Measurements from ENCODE around the gene LCN6. TPM values are rescaled to one million over a fixed set of nuclear protein-coding genes. Genes with fewer than 3 reads are reported as not detected.

The LCN6 gene
- total and polyA plus RNA-seq, 10 of the 15 experiments (the other 5 are each of a cell fraction or from before 2014, with no cell fraction given): not detected

DNA sequence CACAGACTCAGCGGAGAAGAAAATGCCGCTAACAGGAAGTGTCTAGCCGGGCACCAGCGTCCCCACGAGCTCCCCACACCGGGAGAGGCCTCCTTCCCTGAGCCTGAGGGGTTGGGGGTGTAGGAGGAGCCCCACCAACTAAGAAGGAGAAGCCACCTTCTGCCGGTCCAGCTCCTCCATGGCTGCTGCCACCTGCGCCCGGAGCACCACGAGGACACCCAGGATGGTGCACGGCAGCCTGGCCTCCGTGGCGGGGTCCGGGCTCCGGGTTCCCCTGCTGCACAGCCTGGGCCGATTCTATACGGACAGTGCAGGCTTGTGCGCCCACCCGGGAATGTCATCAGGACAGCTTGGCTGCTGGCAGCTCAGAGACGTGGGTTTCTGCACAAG lies 9.4 kb upstream of the LCN6 start:
- H2AFZ ChIP-seq (ENCODE audit: control insufficient read depth, low read depth, low read length): no peak overlapping the region
- no peaks in the 10 kb centered on the region for H3K4me1 ChIP-seq (ENCODE audit: control insufficient read depth, insufficient read depth, low read length)
- ChIA-PET CTCF (interaction anchor here (0.6 to 2.3 kb wide), 6 partner anchors 15 to 86 kb away, joined by 3 to 8 read pairs (median 4); no protein-coding TSS in a partner anchor), SMC1A (ENCODE audit: uncharacterized antibody, unreplicated experiment) (interaction anchor here (1.5 kb wide), 1 partner anchor 31 kb away, joined by 3 read pairs; no protein-coding TSS in a partner anchor), POLR2A (no interaction called here), RAD21 (ENCODE audit: unreplicated experiment) (no interaction called here)
- FAIRE-seq (no peak), DNase-seq (ENCODE audit: low read depth, low spot score) (no peak), ATAC-seq (no peak)
- in situ Hi-C loops (cut with MboI) (no loop called here), intact Hi-C loops (cut with micrococcal nuclease; ENCODE audit: unreplicated experiment) (no loop called here)
- no peak overlapping the region for H3K4me2 ChIP-seq (ENCODE audit: control insufficient read depth, insufficient read depth)
- no peak overlapping the region for H3K9ac ChIP-seq (ENCODE audit: control insufficient read depth, insufficient read depth, low read length)
- 0 out of 4 replicates have a peak, but pooled peaks cover 0 to 2% of the 10 kb centered on the region in 2 experiments for H3K27me3 ChIP-seq (replicated peaks in 1 of 2; ENCODE audit: control insufficient read depth in 2 of 2, insufficient read depth in 2 of 2, low read length in 1 of 2)
- no peak overlapping the region for H3K4me3 ChIP-seq
- BruUV-seq (replicated peaks): no TSS peak
- 17% methylated on average over 20 of the region's 20 CpGs for WGBS (ENCODE audit: insufficient coverage, insufficient replicate concordance, low lambda C conversion rate, missing lambda C conversion rate)
- H3K36me3 ChIP-seq (ENCODE audit: control insufficient read depth in 2 of 2, insufficient read depth in 2 of 2, low read length in 1 of 2): no peaks in the 10 kb centered on the region
- H3K9me3 ChIP-seq (replicated peaks; ENCODE audit: control insufficient read depth, insufficient read depth, low read length): peaks cover 18% of the 10 kb centered on the region; the same call in 2 of the 3 replicates
- H3K27ac ChIP-seq (ENCODE audit: control insufficient read depth, insufficient read depth): no peak overlapping the region
- H4K20me1 ChIP-seq (ENCODE audit: control insufficient read depth, insufficient read depth): no peaks in the 10 kb centered on the region
- no peaks in the 10 kb centered on the region for H3K79me2 ChIP-seq (ENCODE audit: control insufficient read depth, insufficient read depth, low read length)
- no peak for TF ChIP-seq EGR1 (IDR thresholded peaks at IDR 0.05; ENCODE audit: borderline replicate concordance in 1 of 2, low read depth in 2 of 2, low read length in 2 of 2)
- TF ChIP-seq RCOR1 (conservative IDR thresholded peaks at IDR 0.05; ENCODE audit: low read depth, low read length): no peak
- TF ChIP-seq ASH2L (IDR thresholded peaks at IDR 0.05; ENCODE audit: borderline replicate concordance, low read depth): no peak
- no peak for TF ChIP-seq POLR2A (IDR thresholded peaks at IDR 0.05; ENCODE audit: low read depth, low read length)
- no peak for TF ChIP-seq CBFB (IDR thresholded peaks at IDR 0.05; ENCODE audit: low read depth)
- TF ChIP-seq, protein P1, sequence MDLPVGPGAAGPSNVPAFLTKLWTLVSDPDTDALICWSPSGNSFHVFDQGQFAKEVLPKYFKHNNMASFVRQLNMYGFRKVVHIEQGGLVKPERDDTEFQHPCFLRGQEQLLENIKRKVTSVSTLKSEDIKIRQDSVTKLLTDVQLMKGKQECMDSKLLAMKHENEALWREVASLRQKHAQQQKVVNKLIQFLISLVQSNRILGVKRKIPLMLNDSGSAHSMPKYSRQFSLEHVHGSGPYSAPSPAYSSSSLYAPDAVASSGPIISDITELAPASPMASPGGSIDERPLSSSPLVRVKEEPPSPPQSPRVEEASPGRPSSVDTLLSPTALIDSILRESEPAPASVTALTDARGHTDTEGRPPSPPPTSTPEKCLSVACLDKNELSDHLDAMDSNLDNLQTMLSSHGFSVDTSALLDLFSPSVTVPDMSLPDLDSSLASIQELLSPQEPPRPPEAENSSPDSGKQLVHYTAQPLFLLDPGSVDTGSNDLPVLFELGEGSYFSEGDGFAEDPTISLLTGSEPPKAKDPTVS (IDR thresholded peaks at IDR 0.05; ENCODE audit: low read depth, low read length): no peak
- TF ChIP-seq, protein P2, sequence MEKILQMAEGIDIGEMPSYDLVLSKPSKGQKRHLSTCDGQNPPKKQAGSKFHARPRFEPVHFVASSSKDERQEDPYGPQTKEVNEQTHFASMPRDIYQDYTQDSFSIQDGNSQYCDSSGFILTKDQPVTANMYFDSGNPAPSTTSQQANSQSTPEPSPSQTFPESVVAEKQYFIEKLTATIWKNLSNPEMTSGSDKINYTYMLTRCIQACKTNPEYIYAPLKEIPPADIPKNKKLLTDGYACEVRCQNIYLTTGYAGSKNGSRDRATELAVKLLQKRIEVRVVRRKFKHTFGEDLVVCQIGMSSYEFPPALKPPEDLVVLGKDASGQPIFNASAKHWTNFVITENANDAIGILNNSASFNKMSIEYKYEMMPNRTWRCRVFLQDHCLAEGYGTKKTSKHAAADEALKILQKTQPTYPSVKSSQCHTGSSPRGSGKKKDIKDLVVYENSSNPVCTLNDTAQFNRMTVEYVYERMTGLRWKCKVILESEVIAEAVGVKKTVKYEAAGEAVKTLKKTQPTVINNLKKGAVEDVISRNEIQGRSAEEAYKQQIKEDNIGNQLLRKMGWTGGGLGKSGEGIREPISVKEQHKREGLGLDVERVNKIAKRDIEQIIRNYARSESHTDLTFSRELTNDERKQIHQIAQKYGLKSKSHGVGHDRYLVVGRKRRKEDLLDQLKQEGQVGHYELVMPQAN (conservative IDR thresholded peaks at IDR 0.05): no peak
- TF ChIP-seq, protein P3, sequence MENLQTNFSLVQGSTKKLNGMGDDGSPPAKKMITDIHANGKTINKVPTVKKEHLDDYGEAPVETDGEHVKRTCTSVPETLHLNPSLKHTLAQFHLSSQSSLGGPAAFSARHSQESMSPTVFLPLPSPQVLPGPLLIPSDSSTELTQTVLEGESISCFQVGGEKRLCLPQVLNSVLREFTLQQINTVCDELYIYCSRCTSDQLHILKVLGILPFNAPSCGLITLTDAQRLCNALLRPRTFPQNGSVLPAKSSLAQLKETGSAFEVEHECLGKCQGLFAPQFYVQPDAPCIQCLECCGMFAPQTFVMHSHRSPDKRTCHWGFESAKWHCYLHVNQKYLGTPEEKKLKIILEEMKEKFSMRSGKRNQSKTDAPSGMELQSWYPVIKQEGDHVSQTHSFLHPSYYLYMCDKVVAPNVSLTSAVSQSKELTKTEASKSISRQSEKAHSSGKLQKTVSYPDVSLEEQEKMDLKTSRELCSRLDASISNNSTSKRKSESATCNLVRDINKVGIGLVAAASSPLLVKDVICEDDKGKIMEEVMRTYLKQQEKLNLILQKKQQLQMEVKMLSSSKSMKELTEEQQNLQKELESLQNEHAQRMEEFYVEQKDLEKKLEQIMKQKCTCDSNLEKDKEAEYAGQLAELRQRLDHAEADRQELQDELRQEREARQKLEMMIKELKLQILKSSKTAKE (IDR thresholded peaks at IDR 0.05; ENCODE audit: low read depth, poor library complexity, severe bottlenecking): no peak
- no peak for TF ChIP-seq ZBTB4 (CRISPR knock-in tag; IDR thresholded peaks at IDR 0.05)
- no peak for TF ChIP-seq RFX5 (IDR thresholded peaks at IDR 0.05; ENCODE audit: low read depth, low read length)
- no peak for TF ChIP-seq ELK1 (IDR thresholded peaks at IDR 0.05; ENCODE audit: low read depth, low read length)
- no peak for TF ChIP-seq TCF12 (IDR thresholded peaks at IDR 0.05; ENCODE audit: low read depth, low read length)
